PFSK-1 (cell line): ENCODE measurements around the gene ADCK1.

Experiments
- FOXP2 ChIP-seq: optimal IDR thresholded peaks from 2 replicates; pipeline ENCODE3; 2011; ENCODE audit warnings: borderline replicate concordance, control low read depth, inconsistent platforms; ENCODE audit not compliant: insufficient read depth; ENCODE audit errors: extremely low read length, extremely low read depth
- POLR2AphosphoS5 ChIP-seq: IDR thresholded peaks from 2 replicates; pipeline ENCODE4 v1.6.1; 2012; ENCODE audit warnings: low read depth, mild to moderate bottlenecking, control low read depth, low read length, moderate library complexity
- REST ChIP-seq, 2 experiments: IDR thresholded peaks; 2 replicates each; pipeline versions ENCODE4 v1.6.1 to v1.8.0; 2011 to 2012; ENCODE audit warnings: low read depth in 2 of 2, low read length in 2 of 2, control low read depth in 1 of 2, inconsistent platforms in 1 of 2, mild to moderate bottlenecking in 1 of 2, moderate library complexity in 1 of 2; ENCODE audit not compliant: insufficient read depth in 1 of 2
- SIN3A ChIP-seq: IDR thresholded peaks from 2 replicates; pipeline ENCODE4 v1.6.1; 2012; ENCODE audit warnings: mild to moderate bottlenecking, low read length, moderate library complexity, borderline replicate concordance; ENCODE audit not compliant: insufficient read depth
- TAF1 ChIP-seq: IDR thresholded peaks from 2 replicates; pipeline ENCODE4 v1.6.1; 2012; ENCODE audit warnings: low read length, control low read depth, borderline replicate concordance; ENCODE audit not compliant: insufficient read depth

ADCK1 gene

GRCh38 chr14:77892381-77892871 is 92.5 kb downstream of the ADCK1 start:
- TF ChIP-seq TAF1 (no peak), SIN3A (no peak), POLR2AphosphoS5 (no peak), REST (IDR thresholded peaks at IDR 0.05; ENCODE audit: insufficient read depth in 1 of 2, low read depth in 2 of 2, low read length in 2 of 2) (no peak), FOXP2 (no peak)

GRCh38 chr14:77892890-77893484 is 93.1 kb downstream of the ADCK1 start:
- no peak for TF ChIP-seq REST (IDR thresholded peaks at IDR 0.05; ENCODE audit: insufficient read depth in 1 of 2, low read depth in 2 of 2, low read length in 2 of 2)
- TF ChIP-seq FOXP2 = no peak
- no peak for TF ChIP-seq SIN3A
- no peak for TF ChIP-seq TAF1
- TF ChIP-seq POLR2AphosphoS5 = no peak

GRCh38 chr14:77897374-77897773 is 97.5 kb downstream of the ADCK1 start:
- no peak for TF ChIP-seq FOXP2
- TF ChIP-seq POLR2AphosphoS5 = no peak
- no peak for TF ChIP-seq REST (IDR thresholded peaks at IDR 0.05; ENCODE audit: insufficient read depth in 1 of 2, low read depth in 2 of 2, low read length in 2 of 2)
- no peak for TF ChIP-seq SIN3A
- no peak for TF ChIP-seq TAF1

- TF ChIP-seq POLR2AphosphoS5 (no peak), SIN3A (no peak), REST (IDR thresholded peaks at IDR 0.05; ENCODE audit: insufficient read depth in 1 of 2, low read depth in 2 of 2, low read length in 2 of 2) (no peak), FOXP2 (no peak), TAF1 (no peak)
Observed at GRCh38 chr14:77902811-77903210, 102.9 kb downstream of the ADCK1 start.
